Measurements from ENCODE around the gene TPO.

DNA sequence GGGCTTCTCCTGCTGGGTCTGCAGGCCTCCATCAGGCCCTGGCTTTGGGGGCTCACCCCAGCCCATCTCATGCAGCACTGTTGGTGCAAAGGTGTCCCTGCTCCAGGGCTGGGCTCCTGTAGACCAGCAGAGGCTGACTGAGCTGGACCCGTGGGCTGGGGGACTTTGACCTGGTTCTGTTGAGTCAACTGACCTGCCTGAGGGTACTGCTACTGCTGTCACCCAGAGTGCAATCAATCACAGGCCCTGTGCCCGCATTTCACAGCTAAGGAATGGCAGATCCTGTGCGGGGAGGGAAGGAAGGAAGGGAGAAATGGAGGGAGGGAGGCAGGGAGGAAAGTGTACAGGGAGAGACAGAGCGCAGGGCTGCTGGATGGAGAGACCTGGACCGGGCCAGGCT, 136.8 kb downstream of the TPO start:
- TF ChIP-seq, protein P1, sequence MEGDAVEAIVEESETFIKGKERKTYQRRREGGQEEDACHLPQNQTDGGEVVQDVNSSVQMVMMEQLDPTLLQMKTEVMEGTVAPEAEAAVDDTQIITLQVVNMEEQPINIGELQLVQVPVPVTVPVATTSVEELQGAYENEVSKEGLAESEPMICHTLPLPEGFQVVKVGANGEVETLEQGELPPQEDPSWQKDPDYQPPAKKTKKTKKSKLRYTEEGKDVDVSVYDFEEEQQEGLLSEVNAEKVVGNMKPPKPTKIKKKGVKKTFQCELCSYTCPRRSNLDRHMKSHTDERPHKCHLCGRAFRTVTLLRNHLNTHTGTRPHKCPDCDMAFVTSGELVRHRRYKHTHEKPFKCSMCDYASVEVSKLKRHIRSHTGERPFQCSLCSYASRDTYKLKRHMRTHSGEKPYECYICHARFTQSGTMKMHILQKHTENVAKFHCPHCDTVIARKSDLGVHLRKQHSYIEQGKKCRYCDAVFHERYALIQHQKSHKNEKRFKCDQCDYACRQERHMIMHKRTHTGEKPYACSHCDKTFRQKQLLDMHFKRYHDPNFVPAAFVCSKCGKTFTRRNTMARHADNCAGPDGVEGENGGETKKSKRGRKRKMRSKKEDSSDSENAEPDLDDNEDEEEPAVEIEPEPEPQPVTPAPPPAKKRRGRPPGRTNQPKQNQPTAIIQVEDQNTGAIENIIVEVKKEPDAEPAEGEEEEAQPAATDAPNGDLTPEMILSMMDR (IDR thresholded peaks at IDR 0.05; ENCODE audit: poor library complexity), result no peak
- no peak for TF ChIP-seq EZH2 (IDR thresholded peaks at IDR 0.05; ENCODE audit: borderline replicate concordance)

All from hepatocyte (in vitro differentiated cells).